NT2/D1 (cell line): Measurements from ENCODE around the gene CD58.

ENCODE experiments used
- YY1 ChIP-seq: IDR thresholded peaks from 2 replicates; pipeline ENCODE4 v1.6.1; 2011; ENCODE audit not compliant: insufficient read length, insufficient read depth
- ZNF274 ChIP-seq: IDR thresholded peaks from 2 replicates; pipeline ENCODE4 v1.6.1; 2011; ENCODE audit warnings: mild to moderate bottlenecking, low read depth, low read length

- TF ChIP-seq YY1, result peak; percentile 62
- no peak for TF ChIP-seq ZNF274
Measured at GRCh38 chr1:116498789-116499628, 71.8 kb downstream of the CD58 start.
